ENCODE results near the gene GAN. TPM values are rescaled to one million over a fixed set of nuclear protein-coding genes. Genes with fewer than 3 reads are reported as not detected.
"Not testable (repeated sequence)": the region's sequence is repeated elsewhere in the genome, so short reads cannot be mapped to it uniquely, and the experiment has no call there.

The GAN gene
- total and polyA plus RNA-seq, 2 donors (not counting 1 experiment from before 2014, with no cell fraction given), result 3.3 to 5.1 TPM

GRCh38 chr16:81421126-81421525 lies 106.4 kb downstream of the GAN start:
- H2AFZ ChIP-seq (ENCODE audit: low read length), result no peak overlapping the region

GRCh38 chr16:81421536-81421935 lies 106.8 kb downstream of the GAN start:
- Histone ChIP-seq H3K9ac (ENCODE audit: insufficient read depth, low read length) (no peak overlapping the region), H3K4me3 (replicated peaks in 1 of 4; ENCODE audit: control extremely low read depth in 1 of 4, insufficient read depth in 1 of 4, low read depth in 3 of 4, low read length in 4 of 4) (no peak overlapping the region), H3K36me3 (ENCODE audit: control insufficient read depth, insufficient read depth, low read length) (no peaks in the 10 kb centered on the region), H3K27me3 (ENCODE audit: control insufficient read depth, insufficient read depth, low read length) (no peaks in the 10 kb centered on the region), H3K79me2 (ENCODE audit: control insufficient read depth, insufficient read depth, low read length) (no peaks in the 10 kb centered on the region), H3K27ac (ENCODE audit: insufficient read depth, low read length) (no peak overlapping the region), H4K20me1 (ENCODE audit: control insufficient read depth, extremely low read depth, insufficient read depth, low read length) (no peaks in the 10 kb centered on the region), H3K4me1 (ENCODE audit: control insufficient read depth, extremely low read depth, insufficient read depth, low read length) (no peaks in the 10 kb centered on the region), H2AFZ (ENCODE audit: low read length) (no peak overlapping the region), H3K4me2 (ENCODE audit: extremely low read depth, insufficient read depth, low read length) (no peak overlapping the region), H3K9me3 (ENCODE audit: control insufficient read depth, insufficient read depth, low read depth, low read length) (no peaks in the 10 kb centered on the region)
- TF ChIP-seq CTCF (conservative IDR thresholded peaks at IDR 0.05 in 1 of 2, IDR thresholded peaks at IDR 0.05 in 1 of 2; ENCODE audit: low read depth in 1 of 2, low read length in 2 of 2), result no peak
- no peak for TF ChIP-seq EZH2 (IDR thresholded peaks at IDR 0.05; ENCODE audit: low read length, missing control alignments)
- DNase-seq (ENCODE audit: low read depth in 2 of 2), result no peak

More at GRCh38 chr16:81421126-81421525, 106.4 kb downstream of the GAN start:
- no peaks in the 10 kb centered on the region for H3K36me3 ChIP-seq (ENCODE audit: control insufficient read depth, insufficient read depth, low read length)
- no peaks in the 10 kb centered on the region for H3K9me3 ChIP-seq (ENCODE audit: control insufficient read depth, insufficient read depth, low read depth, low read length)
- no peak overlapping the region for H3K4me2 ChIP-seq (ENCODE audit: extremely low read depth, insufficient read depth, low read length)
- no peak overlapping the region for H3K9ac ChIP-seq (ENCODE audit: insufficient read depth, low read length)
- H3K27ac ChIP-seq (ENCODE audit: insufficient read depth, low read length), result no peak overlapping the region
- no peaks in the 10 kb centered on the region for H4K20me1 ChIP-seq (ENCODE audit: control insufficient read depth, extremely low read depth, insufficient read depth, low read length)
- H3K79me2 ChIP-seq (ENCODE audit: control insufficient read depth, insufficient read depth, low read length), result no peaks in the 10 kb centered on the region
- H3K4me1 ChIP-seq (ENCODE audit: control insufficient read depth, extremely low read depth, insufficient read depth, low read length), result no peaks in the 10 kb centered on the region
- no peak for TF ChIP-seq CTCF (conservative IDR thresholded peaks at IDR 0.05 in 1 of 2, IDR thresholded peaks at IDR 0.05 in 1 of 2; ENCODE audit: low read depth in 1 of 2, low read length in 2 of 2)
- no peak for TF ChIP-seq EZH2 (IDR thresholded peaks at IDR 0.05; ENCODE audit: low read length, missing control alignments)
- no peaks in the 10 kb centered on the region for H3K27me3 ChIP-seq (ENCODE audit: control insufficient read depth, insufficient read depth, low read length)
- DNase-seq (ENCODE audit: low read depth in 2 of 2), result no peak
- no peak overlapping the region for H3K4me3 ChIP-seq (replicated peaks in 1 of 4; ENCODE audit: control extremely low read depth in 1 of 4, insufficient read depth in 1 of 4, low read depth in 3 of 4, low read length in 4 of 4)

GRCh38 chr16:81422153-81422552 lies 107.4 kb downstream of the GAN start:
- not testable (repeated sequence) for H3K9ac ChIP-seq (ENCODE audit: insufficient read depth, low read length); H3K79me2 ChIP-seq (ENCODE audit: control insufficient read depth, insufficient read depth, low read length); H3K4me3 ChIP-seq (replicated peaks in 1 of 4; ENCODE audit: control extremely low read depth in 1 of 4, insufficient read depth in 1 of 4, low read depth in 3 of 4, low read length in 4 of 4); H3K27ac ChIP-seq (ENCODE audit: insufficient read depth, low read length); H2AFZ ChIP-seq (ENCODE audit: low read length); DNase-seq (ENCODE audit: low read depth in 2 of 2); H3K4me1 ChIP-seq (ENCODE audit: control insufficient read depth, extremely low read depth, insufficient read depth, low read length); H4K20me1 ChIP-seq (ENCODE audit: control insufficient read depth, extremely low read depth, insufficient read depth, low read length); H3K9me3 ChIP-seq (ENCODE audit: control insufficient read depth, insufficient read depth, low read depth, low read length); H3K36me3 ChIP-seq (ENCODE audit: control insufficient read depth, insufficient read depth, low read length); H3K4me2 ChIP-seq (ENCODE audit: extremely low read depth, insufficient read depth, low read length); H3K27me3 ChIP-seq (ENCODE audit: control insufficient read depth, insufficient read depth, low read length)

Measured in fibroblast of lung (primary cell).